Measurements from ENCODE around the gene CHPF2.

The CHPF2 gene

GRCh38 chr7:151282111-151282510, 49.8 kb downstream of the CHPF2 start:
- no peak for TF ChIP-seq CTCF (IDR thresholded peaks at IDR 0.05; ENCODE audit: control insufficient read depth, insufficient read depth, low read depth, low read length, missing control alignments)
- no peak overlapping the region for H3K4me3 ChIP-seq (ENCODE audit: control insufficient read depth, low read depth, low read length)
- no peak for DNase-seq (ENCODE audit: low read depth)

DNA sequence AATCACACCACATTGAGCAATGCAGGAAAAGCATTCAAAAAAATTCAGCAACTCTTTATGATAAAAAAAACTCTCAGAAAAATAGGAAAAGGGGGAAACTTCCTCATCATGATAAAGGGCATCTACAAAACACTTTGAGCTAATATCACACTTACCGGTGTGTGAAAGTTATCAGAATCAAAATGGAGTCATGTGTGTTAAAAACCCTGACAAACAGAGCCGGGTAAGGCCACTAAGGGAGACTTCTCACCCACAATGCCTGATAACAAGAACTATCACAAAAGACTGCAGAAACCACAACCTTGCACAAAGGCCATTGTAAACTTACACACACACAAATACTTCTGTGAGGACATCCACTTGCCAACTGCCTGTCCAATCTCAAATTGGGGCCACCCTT, 51.0 kb downstream of the CHPF2 start:
- DNase-seq (ENCODE audit: low read depth): no peak
- H3K4me3 ChIP-seq (ENCODE audit: control insufficient read depth, low read depth, low read length): no peak overlapping the region
- no peak for TF ChIP-seq CTCF (IDR thresholded peaks at IDR 0.05; ENCODE audit: control insufficient read depth, insufficient read depth, low read depth, low read length, missing control alignments)

GRCh38 chr7:151286148-151286547, 53.9 kb downstream of the CHPF2 start:
- no peak for DNase-seq (ENCODE audit: low read depth)
- H3K4me3 ChIP-seq (ENCODE audit: control insufficient read depth, low read depth, low read length): no peak overlapping the region
- TF ChIP-seq CTCF (IDR thresholded peaks at IDR 0.05; ENCODE audit: control insufficient read depth, insufficient read depth, low read depth, low read length, missing control alignments): no peak
